PC-3 (cell line): ENCODE results near the gene ABCB10. TPM values are rescaled to one million over a fixed set of nuclear protein-coding genes. Genes with fewer than 3 reads are reported as not detected.

Experiments used
- ATAC-seq: fragments of 200-7000 bp; cut with Tn5 transposase; 2 replicates; pipeline ENCODE4 v1.9.1; 2020; ENCODE audit warnings: mild to moderate bottlenecking, moderate library complexity
- BruUV-seq: library from RNA; stranded (reverse); fragments of 400-500 nt; replicated peaks from 2 replicates; lab custom pipeline; 2021; lab: Mats Ljungman, UMichigan
- CTCF ChIA-PET: fragments of 300-600 bp; sonication (Branson Sonifier 250); formaldehyde crosslinking; loops from one replicate; lab custom pipeline; 2022; ENCODE audit warnings: antibody characterized with exemption; lab: Charles Lee
- POLR2A ChIA-PET: fragments of 300-600 bp; sonication (Branson Sonifier 250); formaldehyde crosslinking; loops from one replicate; lab custom pipeline; 2022; ENCODE audit warnings: antibody characterized with exemption; ENCODE audit not compliant: unreplicated experiment; lab: Charles Lee
- DNase-seq: peaks from one replicate; pipeline ENCODE4 v3.0.0-alpha.2; 2015
- H2AFZ ChIP-seq: fragments of 300-600 bp; sonication (generic); 2 replicates; pipeline ENCODE4 v1.6.0; 2016; ENCODE audit warnings: antibody characterized with exemption, low read length
- H3F3A ChIP-seq: fragments of 300-600 bp; sonication (generic); one replicate; pipeline ENCODE4 v1.6.0; 2017; ENCODE audit warnings: antibody characterized with exemption, low read length, control low read depth, mild to moderate bottlenecking; ENCODE audit not compliant: unreplicated experiment
- H3K27ac ChIP-seq: fragments of 300-600 bp; sonication (generic); 2 replicates; pipeline ENCODE4 v1.5.1; 2016; ENCODE audit warnings: mild to moderate bottlenecking, low read length
- H3K27me3 ChIP-seq: fragments of 300-600 bp; sonication (generic); 2 replicates; pipeline ENCODE4 v1.6.1; 2016; ENCODE audit warnings: low read length, mixed read lengths
- H3K36me3 ChIP-seq: fragments of 300-600 bp; sonication (generic); 2 replicates; pipeline ENCODE4 v1.6.1; 2016; ENCODE audit warnings: low read depth, mixed run types, low read length, mixed read lengths
- H3K4me1 ChIP-seq: fragments of 300-600 bp; sonication (generic); 2 replicates; pipeline ENCODE4 v1.5.1; 2016; ENCODE audit warnings: low read length; ENCODE audit not compliant: insufficient read depth
- H3K4me2 ChIP-seq: fragments of 300-600 bp; sonication (generic); 2 replicates; pipeline ENCODE4 v1.6.0; 2016; ENCODE audit warnings: low read length
- H3K4me3 ChIP-seq: fragments of 300-600 bp; sonication (generic); 2 replicates; pipeline ENCODE4 v1.5.1; 2016; ENCODE audit warnings: mild to moderate bottlenecking, low read length, mixed read lengths
- H3K79me2 ChIP-seq: fragments of 300-600 bp; sonication (generic); 2 replicates; pipeline ENCODE4 v1.6.1; 2017; ENCODE audit warnings: low read length, mixed read lengths
- H3K9ac ChIP-seq: fragments of 300-600 bp; sonication (generic); 2 replicates; pipeline ENCODE4 v1.6.0; 2016; ENCODE audit warnings: mild to moderate bottlenecking, low read length
- H3K9me2 ChIP-seq: fragments of 300-600 bp; sonication (generic); replicated peaks from 2 replicates; pipeline ENCODE4 v1.6.1; 2016; ENCODE audit warnings: mixed run types, low read length, mixed read lengths
- H3K9me3 ChIP-seq: fragments of 300-600 bp; sonication (generic); 2 replicates; pipeline ENCODE4 v1.6.1; 2016; ENCODE audit warnings: low read length, mixed read lengths
- H4K20me1 ChIP-seq: fragments of 300-600 bp; sonication (generic); 2 replicates; pipeline ENCODE4 v1.6.1; 2016; ENCODE audit warnings: low read length, mixed read lengths
- EZH2 ChIP-seq: fragments of 300-600 bp; sonication (generic); IDR thresholded peaks from one replicate; pipeline ENCODE4 v1.6.1; 2017; ENCODE audit warnings: antibody characterized with exemption, mild to moderate bottlenecking, low read length; ENCODE audit not compliant: unreplicated experiment
- EZH2phosphoT487 ChIP-seq: fragments of 300-600 bp; sonication (generic); IDR thresholded peaks from 2 replicates; pipeline ENCODE4 v1.6.1; 2018; ENCODE audit warnings: mild to moderate bottlenecking, antibody characterized with exemption, low read length, borderline replicate concordance
- intact Hi-C: fragments of 100-400 bp; cut with micrococcal nuclease; formaldehyde crosslinking; loops from 2 replicates; pipeline ENCODE4 v1.9.0; 2023
- total RNA-seq: library from RNA; depleted of rRNA; stranded (reverse); fragments of >200 nt; gene quantifications from 2 replicates; pipeline ENCODE4 v1.2.3, GENCODE V29; 2014; rRNA removed
- TF ChIP-seq, protein P1 (sequence below): fragments of 300-600 bp; sonication (generic); conservative IDR thresholded peaks from 2 replicates; pipeline ENCODE4 v1.5.1; 2017; ENCODE audit warnings: antibody characterized with exemption, low read depth, mild to moderate bottlenecking, low read length

The ABCB10 gene
- total RNA-seq, 1 experiment from 2014 or later: 30.4 TPM

DNA sequence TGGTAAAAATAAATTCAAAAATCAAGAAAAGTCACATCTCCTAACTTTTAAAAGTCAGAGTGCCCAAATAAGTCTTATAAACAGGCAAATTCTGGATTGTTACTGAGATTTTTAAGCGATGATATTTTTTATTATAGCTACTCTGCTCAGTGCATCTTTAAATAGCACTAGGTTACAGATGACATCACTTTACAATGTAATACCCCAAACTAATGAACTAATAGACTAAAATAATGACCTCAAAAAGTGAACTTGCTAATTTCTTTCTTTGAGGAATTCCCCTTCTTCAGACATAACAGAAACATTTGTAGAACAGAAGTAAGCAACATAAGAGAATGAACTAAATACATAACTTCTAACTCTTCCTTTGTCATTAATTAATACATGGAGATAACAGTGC is 91.6 kb downstream of the ABCB10 start:
- BruUV-seq: no TSS peak
- Histone ChIP-seq H3K4me2 (no peak overlapping the region), H3K79me2 (no peaks in the 10 kb centered on the region), H3K27me3 (no peaks in the 10 kb centered on the region), H4K20me1 (0 out of 2 replicates have a peak, but pooled peaks cover 4% of the 10 kb centered on the region), H3K36me3 (peaks cover 48% of the 10 kb centered on the region), H3F3A (no peaks in the 10 kb centered on the region), H3K9me3 (no peaks in the 10 kb centered on the region), H3K4me3 (no peak overlapping the region), H3K9me2 (no peaks in the 10 kb centered on the region), H2AFZ (no peak overlapping the region), H3K9ac (no peak overlapping the region), H3K27ac (no peak overlapping the region), H3K4me1 (no peaks in the 10 kb centered on the region)
- CTCF ChIA-PET: no interaction called here
- POLR2A ChIA-PET: no interaction called here
- ATAC-seq (no peak), DNase-seq (no peak)
- intact Hi-C loops: no loop called here
- TF ChIP-seq EZH2 (no peak), EZH2phosphoT487 (no peak)
- TF ChIP-seq, protein P1, sequence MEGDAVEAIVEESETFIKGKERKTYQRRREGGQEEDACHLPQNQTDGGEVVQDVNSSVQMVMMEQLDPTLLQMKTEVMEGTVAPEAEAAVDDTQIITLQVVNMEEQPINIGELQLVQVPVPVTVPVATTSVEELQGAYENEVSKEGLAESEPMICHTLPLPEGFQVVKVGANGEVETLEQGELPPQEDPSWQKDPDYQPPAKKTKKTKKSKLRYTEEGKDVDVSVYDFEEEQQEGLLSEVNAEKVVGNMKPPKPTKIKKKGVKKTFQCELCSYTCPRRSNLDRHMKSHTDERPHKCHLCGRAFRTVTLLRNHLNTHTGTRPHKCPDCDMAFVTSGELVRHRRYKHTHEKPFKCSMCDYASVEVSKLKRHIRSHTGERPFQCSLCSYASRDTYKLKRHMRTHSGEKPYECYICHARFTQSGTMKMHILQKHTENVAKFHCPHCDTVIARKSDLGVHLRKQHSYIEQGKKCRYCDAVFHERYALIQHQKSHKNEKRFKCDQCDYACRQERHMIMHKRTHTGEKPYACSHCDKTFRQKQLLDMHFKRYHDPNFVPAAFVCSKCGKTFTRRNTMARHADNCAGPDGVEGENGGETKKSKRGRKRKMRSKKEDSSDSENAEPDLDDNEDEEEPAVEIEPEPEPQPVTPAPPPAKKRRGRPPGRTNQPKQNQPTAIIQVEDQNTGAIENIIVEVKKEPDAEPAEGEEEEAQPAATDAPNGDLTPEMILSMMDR: no peak

Other genes starting within 250 kb of the ABCB10 start
- 9.5 and 9.7 TPM in 2 replicates for gene CCSAP, start 215.7 kb downstream of the ABCB10 start, total RNA-seq
- gene ACTA1, start 124.6 kb downstream of the ABCB10 start, total RNA-seq: 0.80 TPM in 1 of 2 replicates, not detected in the other
- 63.6 and 66.5 TPM in 2 replicates for gene NUP133, start 50.4 kb downstream of the ABCB10 start, total RNA-seq
- gene TAF5L, start 67.4 kb upstream of the ABCB10 start, total RNA-seq: 24.2 and 28.3 TPM in 2 replicates
- gene URB2, start 67.5 kb upstream of the ABCB10 start, total RNA-seq: 24.0 and 26.2 TPM in 2 replicates